B cell (primary cell): ENCODE measurements around the gene TBXAS1. TPM values are rescaled to one million over a fixed set of nuclear protein-coding genes. Genes with fewer than 3 reads are reported as not detected.

Source experiments
- ATAC-seq: fragments of 200-7000 bp; cut with Tn5 transposase; one replicate; pipeline ENCODE4 v1.10.0; 2021; ENCODE audit warnings: low read depth, mild to moderate bottlenecking, moderate number of reproducible peaks, moderate library complexity
- CTCF ChIA-PET: fragments of 350-600 bp; sonication (Branson Sonifier 250); formaldehyde crosslinking; loops from one replicate; lab custom pipeline; 2021; ENCODE audit warnings: antibody characterized with exemption, inconsistent platforms; lab: Charles Lee
- POLR2A ChIA-PET: fragments of 350-600 bp; sonication (Branson Sonifier 250); formaldehyde crosslinking; loops from one replicate; lab custom pipeline; 2021; ENCODE audit warnings: antibody characterized with exemption; lab: Charles Lee
- DNase-seq: peaks from one replicate; pipeline ENCODE4 v3.0.0; 2013
- H2AFZ ChIP-seq: 2 replicates; pipeline ENCODE4 v1.6.1; 2012; ENCODE audit warnings: mild to moderate bottlenecking, low read depth, low read length; ENCODE audit not compliant: insufficient read depth, poor library complexity, severe bottlenecking
- H3K27ac ChIP-seq, 2 donors: 1 replicate in 1 of 2; 2 replicates in 1 of 2; pipeline ENCODE4 v1.5.1; 2012 to 2013; ENCODE audit warnings: low read length in 2 of 2, mild to moderate bottlenecking in 2 of 2, moderate library complexity in 1 of 2
- H3K27me3 ChIP-seq, 4 experiments: fragments of 200-600 bp in 1 of 4; sonication (generic) in 1 of 4; replicated peaks in 1 of 4; 1 replicate in 2 of 4; 2 replicates in 2 of 4; pipeline versions ENCODE4 v1.6.1 to v1.7.0; 2013 to 2016; ENCODE audit warnings: low read length in 3 of 4, mild to moderate bottlenecking in 2 of 4, mixed read lengths in 1 of 4, moderate library complexity in 1 of 4; ENCODE audit not compliant: insufficient read depth in 4 of 4, control insufficient read depth in 3 of 4; ENCODE audit errors: control extremely low read depth in 1 of 4
- H3K36me3 ChIP-seq, 2 experiments: replicated peaks in 1 of 2; 1 replicate in 1 of 2; 2 replicates in 1 of 2; pipeline versions ENCODE4 v1.6.1 to v1.7.1; 2013; ENCODE audit warnings: low read length in 1 of 2; ENCODE audit not compliant: insufficient read depth in 2 of 2, control insufficient read depth in 1 of 2; ENCODE audit errors: control extremely low read depth in 1 of 2, extremely low read depth in 1 of 2
- H3K4me1 ChIP-seq, 2 donors: fragments of 200-600 bp in 1 of 2; sonication (generic) in 1 of 2; 1 replicate in 1 of 2; 2 replicates in 1 of 2; pipeline versions ENCODE4 v1.5.1 to v1.6.1; 2013 to 2017; ENCODE audit warnings: low read length in 2 of 2; ENCODE audit not compliant: control insufficient read depth in 2 of 2, insufficient read depth in 2 of 2
- H3K4me2 ChIP-seq: replicated peaks from 2 replicates; pipeline ENCODE3; 2012; ENCODE audit warnings: mild to moderate bottlenecking, low read depth, low read length; ENCODE audit not compliant: poor library complexity, severe bottlenecking
- H3K4me3 ChIP-seq, 5 experiments: fragments of 200-600 bp in 1 of 5; sonication (generic) in 1 of 5; 1 replicate in 3 of 5; 2 replicates in 2 of 5; pipeline versions ENCODE4 v1.5.1 to v1.7.0; 2011 to 2016; ENCODE audit warnings: low read length in 4 of 5, mild to moderate bottlenecking in 4 of 5, low read depth in 2 of 5, control low read depth in 1 of 5, moderate library complexity in 1 of 5; ENCODE audit not compliant: insufficient read depth in 1 of 5; ENCODE audit errors: control extremely low read depth in 1 of 5, extremely low read depth in 1 of 5
- H3K79me2 ChIP-seq: fragments of 200-600 bp; sonication (generic); one replicate; pipeline ENCODE4 v1.6.0; 2016; ENCODE audit warnings: low read length; ENCODE audit not compliant: control insufficient read depth, insufficient read depth
- H3K9ac ChIP-seq: fragments of 200-600 bp; sonication (generic); 2 replicates; pipeline ENCODE4 v1.6.1; 2017; ENCODE audit warnings: mild to moderate bottlenecking, low read length, moderate library complexity
- H3K9me3 ChIP-seq, 3 donors: one replicate each; pipeline versions ENCODE4 v1.6.1 to v1.7.1; 2013; ENCODE audit warnings: low read length in 2 of 3; ENCODE audit not compliant: control insufficient read depth in 2 of 3, insufficient read depth in 1 of 3; ENCODE audit errors: control extremely low read depth in 1 of 3
- H4K20me1 ChIP-seq: 2 replicates; pipeline ENCODE4 v1.6.0; 2012; ENCODE audit warnings: mild to moderate bottlenecking, low read length; ENCODE audit not compliant: insufficient read depth, control insufficient read depth, poor library complexity, severe bottlenecking
- H3K27ac Mint-ChIP-seq: one replicate; pipeline ENCODE4 v1.8.0; 2021; ENCODE audit warnings: mixed read lengths
- H3K27me3 Mint-ChIP-seq: one replicate; pipeline ENCODE4 v1.8.0; 2021; ENCODE audit warnings: mixed read lengths
- H3K4me1 Mint-ChIP-seq: one replicate; pipeline ENCODE4 v1.8.0; 2021; ENCODE audit warnings: mixed read lengths
- H3K4me3 Mint-ChIP-seq: one replicate; pipeline ENCODE4 v1.8.0; 2021; ENCODE audit warnings: mixed read lengths
- H3K9me3 Mint-ChIP-seq: one replicate; pipeline ENCODE4 v1.8.0; 2022; ENCODE audit warnings: mixed read lengths; ENCODE audit not compliant: insufficient read depth
- EZH2 ChIP-seq: IDR thresholded peaks from 2 replicates; pipeline ENCODE4 v1.6.1; 2012; ENCODE audit warnings: borderline replicate concordance, low read depth, mild to moderate bottlenecking, moderate library complexity, low read length; ENCODE audit not compliant: insufficient read depth, poor library complexity, severe bottlenecking
- WGBS: methylation state at CpG from one replicate; pipeline ENCODE4 v1.1.5; 2013; ENCODE audit warnings: missing lambda C conversion rate; ENCODE audit not compliant: insufficient coverage; 5-methylcytosine and 5-hydroxymethylcytosine counted together
- intact Hi-C: fragments of 100-400 bp; cut with micrococcal nuclease; formaldehyde crosslinking; loops from one replicate; pipeline ENCODE4 v1.10.0; 2022
- polyA plus RNA-seq: library from polyadenylated mRNA; depleted of rRNA; stranded (reverse); fragments of >200 nt; gene quantifications from 2 replicates; pipeline ENCODE4 v1.2.3, GENCODE V29; 2012
- total RNA-seq, 2 donors: library from RNA; stranded (reverse); fragments of 120-200 nt in 1 of 2; gene quantifications; 1 replicate in 1 of 2; 2 replicates in 1 of 2; pipeline versions ENCODE4 v1.2.3 to v1.2.4, GENCODE V29; 2013 to 2022
- TF ChIP-seq, protein P1 (sequence below): fragments of 200-600 bp; IDR thresholded peaks from one replicate; pipeline ENCODE4 v1.8.0; 2022; ENCODE audit warnings: antibody characterized with exemption, mild to moderate bottlenecking

Gene TBXAS1
- total and polyA plus RNA-seq, 2 donors (not counting 1 experiment from before 2014, with no cell fraction given) = 8.1 to 21.0 TPM

DNA sequence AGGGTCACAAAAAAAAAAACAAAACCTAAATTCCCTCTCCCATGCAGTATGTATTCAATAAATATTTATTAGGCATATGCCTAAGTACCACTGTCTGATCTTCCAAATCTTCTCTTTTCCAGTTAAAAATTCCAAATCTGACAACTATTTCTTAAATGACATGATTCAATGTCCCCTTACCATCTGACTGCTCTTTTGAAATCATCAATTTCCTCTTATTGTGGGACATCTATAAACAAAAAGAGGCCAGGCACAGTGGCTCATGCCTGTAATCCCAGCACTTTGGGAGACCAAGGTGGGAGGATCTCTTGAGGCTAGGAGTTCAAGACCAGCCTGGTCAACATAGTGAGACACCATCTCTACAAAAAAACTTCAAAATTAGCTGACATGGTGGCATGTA, 103.5 kb downstream of the TBXAS1 start:
- Histone ChIP-seq H3K4me2 (no peak overlapping the region), H3K4me3 (no peak overlapping the region), H2AFZ (no peak overlapping the region), H4K20me1 (no peaks in the 10 kb centered on the region), H3K27ac (no peak overlapping the region), H3K79me2 (no peaks in the 10 kb centered on the region), H3K9me3 (no peaks in the 10 kb centered on the region), H3K9ac (no peak overlapping the region), H3K4me1 (peaks cover 3 to 4% of the 10 kb centered on the region in 2 donors), H3K27me3 (no peaks in the 10 kb centered on the region), H3K36me3 (no peaks in the 10 kb centered on the region)
- TF ChIP-seq, protein P1, sequence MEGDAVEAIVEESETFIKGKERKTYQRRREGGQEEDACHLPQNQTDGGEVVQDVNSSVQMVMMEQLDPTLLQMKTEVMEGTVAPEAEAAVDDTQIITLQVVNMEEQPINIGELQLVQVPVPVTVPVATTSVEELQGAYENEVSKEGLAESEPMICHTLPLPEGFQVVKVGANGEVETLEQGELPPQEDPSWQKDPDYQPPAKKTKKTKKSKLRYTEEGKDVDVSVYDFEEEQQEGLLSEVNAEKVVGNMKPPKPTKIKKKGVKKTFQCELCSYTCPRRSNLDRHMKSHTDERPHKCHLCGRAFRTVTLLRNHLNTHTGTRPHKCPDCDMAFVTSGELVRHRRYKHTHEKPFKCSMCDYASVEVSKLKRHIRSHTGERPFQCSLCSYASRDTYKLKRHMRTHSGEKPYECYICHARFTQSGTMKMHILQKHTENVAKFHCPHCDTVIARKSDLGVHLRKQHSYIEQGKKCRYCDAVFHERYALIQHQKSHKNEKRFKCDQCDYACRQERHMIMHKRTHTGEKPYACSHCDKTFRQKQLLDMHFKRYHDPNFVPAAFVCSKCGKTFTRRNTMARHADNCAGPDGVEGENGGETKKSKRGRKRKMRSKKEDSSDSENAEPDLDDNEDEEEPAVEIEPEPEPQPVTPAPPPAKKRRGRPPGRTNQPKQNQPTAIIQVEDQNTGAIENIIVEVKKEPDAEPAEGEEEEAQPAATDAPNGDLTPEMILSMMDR = no peak
- no peak for TF ChIP-seq EZH2
- ATAC-seq (no peak), DNase-seq (no peak)
- H3K4me1 Mint-ChIP-seq = peaks cover 4% of the 10 kb centered on the region
- H3K4me3 Mint-ChIP-seq = no peak overlapping the region
- H3K9me3 Mint-ChIP-seq = no peaks in the 10 kb centered on the region
- CTCF ChIA-PET = no interaction called here
- no peak overlapping the region for H3K27ac Mint-ChIP-seq
- POLR2A ChIA-PET = no interaction called here
- intact Hi-C loops = no loop called here
- H3K27me3 Mint-ChIP-seq = peaks cover 6% of the 10 kb centered on the region

DNA sequence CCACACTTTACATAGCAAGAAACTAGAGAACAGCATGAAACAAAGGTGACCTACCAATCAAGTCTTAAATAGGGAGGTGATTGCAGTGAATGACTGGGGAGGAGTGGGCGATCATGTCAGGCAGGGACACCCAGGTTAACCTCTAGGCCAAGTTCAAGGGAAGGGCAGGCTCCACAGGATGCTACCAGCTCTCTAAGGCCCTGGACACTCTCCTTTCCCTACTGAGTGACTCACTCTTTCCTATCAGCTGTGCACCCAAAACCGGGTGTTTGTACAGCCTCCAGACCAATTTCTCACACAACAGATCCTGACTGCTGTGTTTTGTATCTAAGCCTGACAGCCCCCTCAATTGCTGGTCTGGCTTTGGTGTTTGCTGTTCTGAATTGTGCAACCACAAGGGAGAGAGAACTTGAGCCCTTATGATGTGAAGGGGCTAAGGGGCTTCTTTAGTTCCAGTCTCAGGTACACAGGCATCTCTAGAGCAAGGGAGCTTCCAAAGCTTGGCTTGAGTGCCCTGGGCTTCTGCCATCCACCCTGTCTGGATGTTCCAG, 107.8 kb downstream of the TBXAS1 start:
- no peaks in the 10 kb centered on the region for H4K20me1 ChIP-seq
- no peak overlapping the region for H3K9ac ChIP-seq
- H3K4me2 ChIP-seq = peak overlapping the region; percentile 53
- TF ChIP-seq, protein P1 = no peak
- TF ChIP-seq EZH2 = no peak
- 20% methylated on average over 1 of the region's 2 CpGs for WGBS
- peaks cover 3% of the 10 kb centered on the region for H3K27me3 Mint-ChIP-seq
- no peaks in the 10 kb centered on the region for H3K36me3 ChIP-seq
- ChIA-PET POLR2A (interaction anchor here (1.1 kb wide), 1 partner anchor 20 kb away, joined by 3 read pairs; no protein-coding TSS in a partner anchor), CTCF (interaction anchor here (0.8 to 1.5 kb wide), 5 partner anchors 20 to 332 kb away, joined by 3 to 4 read pairs (median 3); no protein-coding TSS in a partner anchor)
- H2AFZ ChIP-seq = peak overlapping the region; percentile 32
- no peak overlapping the region for H3K4me3 Mint-ChIP-seq
- H3K4me3 ChIP-seq = no peak overlapping the region
- H3K27ac Mint-ChIP-seq = no peak overlapping the region
- peaks cover 16 to 21% of the 10 kb centered on the region in 2 donors for H3K4me1 ChIP-seq
- intact Hi-C loops = no loop called here
- no peaks in the 10 kb centered on the region for H3K9me3 ChIP-seq
- DNase-seq (no peak), ATAC-seq (no peak)
- no peaks in the 10 kb centered on the region for H3K9me3 Mint-ChIP-seq
- H3K4me1 Mint-ChIP-seq = peaks cover 13% of the 10 kb centered on the region
- no peaks in the 10 kb centered on the region for H3K27me3 ChIP-seq
- H3K27ac ChIP-seq = no peak overlapping the region
- H3K79me2 ChIP-seq = no peaks in the 10 kb centered on the region
